HG03095 (cell line): ENCODE measurements around the gene RAB35.
A peak's percentile ranks its signal among the peaks of the same experiment; 100 is the strongest.

Experiments used
- ATAC-seq: cut with Tn5 transposase; IDR thresholded peaks from one replicate; pipeline ENCODE4 v1.9.1; 2021; ENCODE audit warnings: moderate library complexity; ENCODE audit not compliant: unreplicated experiment

The RAB35 gene

DNA sequence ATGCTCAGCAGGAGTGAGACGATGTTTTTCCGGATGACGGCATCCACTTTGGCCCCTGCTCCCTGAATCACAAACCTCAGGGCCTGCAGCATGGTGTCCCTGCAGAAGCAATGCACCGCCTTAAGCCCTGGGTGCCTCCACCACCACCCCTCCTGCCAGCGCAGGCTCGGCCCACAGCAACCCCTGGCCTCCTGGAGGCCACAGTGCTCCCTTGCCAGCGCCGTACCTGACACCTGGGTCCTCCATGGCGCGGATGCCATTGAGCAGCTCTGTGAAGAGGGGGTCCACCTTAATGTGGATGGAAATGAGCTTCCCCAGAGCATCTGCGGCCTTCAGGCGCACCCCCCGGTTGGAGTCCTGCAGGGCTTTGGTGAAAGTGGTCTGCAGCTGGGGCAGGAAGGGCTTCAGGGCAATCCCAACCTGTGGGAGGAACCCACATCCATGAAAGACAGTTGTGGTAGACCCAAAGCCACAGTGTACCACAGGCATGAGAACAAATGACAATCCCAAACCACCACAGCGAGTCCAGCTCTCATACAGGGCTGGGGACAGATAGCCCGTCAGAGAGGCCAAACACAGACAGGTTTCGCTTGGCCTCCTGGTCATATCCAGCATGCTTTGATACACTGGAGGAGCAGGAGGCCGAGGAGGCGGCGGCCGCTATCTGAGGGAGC is 17.9 kb upstream of the RAB35 start:
- ATAC-seq = no peak

DNA sequence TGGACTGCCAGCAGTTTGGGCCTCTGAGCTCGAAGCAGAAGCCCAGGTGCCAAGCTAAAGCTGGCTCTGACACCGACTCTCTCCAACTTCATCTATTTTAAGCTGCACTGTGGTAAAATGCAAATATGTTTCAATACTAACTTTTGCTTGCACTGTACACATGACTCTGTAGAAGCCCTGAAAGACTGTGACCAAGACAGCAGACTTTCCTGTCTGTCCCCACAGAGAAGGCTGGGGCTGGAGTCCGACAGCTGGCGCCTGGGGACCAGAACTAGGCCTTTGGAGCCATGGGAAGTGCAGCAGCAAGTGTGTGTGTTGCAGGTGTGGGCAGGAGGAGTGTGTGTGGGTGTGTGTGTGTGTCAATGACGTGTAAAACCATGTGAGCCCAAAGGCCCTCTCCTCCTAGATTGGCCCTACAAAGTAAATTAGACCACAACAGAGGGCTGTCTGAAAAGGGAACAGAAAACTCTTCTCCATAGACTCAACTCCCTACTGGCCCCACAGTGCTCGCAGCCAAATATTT is 16.4 kb upstream of the RAB35 start:
- ATAC-seq = peak; percentile 88

DNA sequence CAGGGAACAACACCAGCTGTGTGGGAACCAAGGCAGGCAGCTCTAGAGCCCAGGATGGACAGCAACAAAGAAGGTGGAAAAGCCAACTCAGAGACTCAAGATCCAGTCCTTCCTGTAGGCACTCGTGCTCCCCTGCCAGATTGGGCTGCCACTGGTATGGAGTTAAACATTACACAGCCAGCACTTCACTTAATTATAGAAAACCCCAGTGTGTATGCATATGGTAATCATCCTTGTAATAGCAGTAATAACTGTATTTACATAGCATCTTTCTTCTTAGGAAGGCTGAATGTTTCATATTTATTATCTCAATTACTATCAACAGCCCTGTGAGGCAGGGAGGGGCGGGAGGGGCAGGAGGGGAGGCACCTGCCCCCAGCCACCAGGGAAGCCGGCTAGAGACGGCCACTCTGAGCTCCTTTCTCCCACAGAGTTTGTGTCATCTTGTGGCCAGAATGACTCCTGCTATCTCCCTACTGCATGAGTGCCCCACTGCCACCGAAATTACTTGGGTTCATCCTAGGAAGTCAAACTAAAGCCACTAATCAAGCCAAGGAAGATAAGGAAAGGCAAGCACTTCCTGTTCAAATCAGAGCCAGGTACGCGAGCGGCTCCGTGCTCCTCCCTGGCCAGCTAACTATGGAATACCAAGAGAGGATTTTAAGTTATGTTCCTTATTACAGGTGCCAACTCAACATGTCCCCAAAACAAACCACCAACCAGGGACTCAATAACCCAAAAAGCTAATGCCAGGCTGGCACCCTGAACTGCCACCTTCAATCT is 15.7 kb upstream of the RAB35 start:
- no peak for ATAC-seq

DNA sequence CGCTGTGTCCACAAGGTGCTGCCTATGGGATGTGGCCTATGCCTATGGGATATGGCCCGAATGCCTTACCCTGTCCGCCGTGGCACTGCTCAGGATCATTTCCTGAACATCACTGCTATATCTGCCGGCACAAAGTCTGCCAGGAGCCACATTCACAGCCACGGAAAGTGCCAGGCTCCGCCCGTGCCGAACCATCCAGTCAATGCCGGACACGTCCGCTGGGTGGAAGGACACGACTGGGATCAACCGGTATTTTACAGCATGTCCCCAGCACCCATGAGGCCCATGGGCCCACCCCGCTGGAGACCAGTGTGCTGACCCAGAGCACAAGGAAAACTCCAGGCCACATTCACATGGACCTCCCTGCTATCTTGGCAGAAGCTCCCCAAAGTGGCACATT is 14.6 kb upstream of the RAB35 start:
- ATAC-seq = no peak

DNA sequence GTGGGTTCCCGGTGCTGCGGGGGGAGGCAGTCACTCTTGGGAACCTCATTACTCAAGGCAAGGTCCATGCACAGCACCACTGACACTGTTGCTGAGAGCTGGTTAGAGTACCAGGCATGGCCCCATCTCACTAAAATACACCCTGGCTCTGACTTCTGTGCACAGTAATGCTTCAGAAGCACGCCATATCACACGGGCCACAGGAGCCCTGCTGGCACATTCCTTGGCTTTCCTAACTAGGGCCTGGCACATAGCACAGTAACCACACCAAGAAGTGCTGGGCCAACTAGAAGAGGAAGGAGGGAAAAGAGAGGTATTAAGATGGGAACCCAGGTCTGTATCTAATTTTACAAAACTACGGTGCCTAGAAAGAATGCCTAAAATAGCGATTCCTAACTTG is 13.5 kb upstream of the RAB35 start:
- ATAC-seq = no peak

DNA sequence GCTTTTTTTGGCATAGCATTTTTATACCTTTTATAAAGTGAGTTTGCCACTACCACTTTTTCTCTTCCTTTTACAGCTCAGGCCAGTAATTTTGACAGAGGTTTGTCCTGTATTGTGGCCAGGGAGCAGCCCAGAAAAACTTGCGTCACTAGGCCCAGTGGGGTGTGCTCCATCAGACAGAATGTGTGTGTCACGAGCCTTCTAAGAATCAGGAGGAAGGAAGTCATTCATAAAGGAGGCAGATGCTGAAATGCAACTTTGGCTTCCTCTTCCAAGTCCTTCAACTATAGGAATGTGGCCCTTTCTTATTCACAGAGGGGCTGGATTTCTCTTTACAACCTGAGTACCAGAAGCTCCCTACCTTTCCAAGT is 10.1 kb upstream of the RAB35 start:
- ATAC-seq = no peak

DNA sequence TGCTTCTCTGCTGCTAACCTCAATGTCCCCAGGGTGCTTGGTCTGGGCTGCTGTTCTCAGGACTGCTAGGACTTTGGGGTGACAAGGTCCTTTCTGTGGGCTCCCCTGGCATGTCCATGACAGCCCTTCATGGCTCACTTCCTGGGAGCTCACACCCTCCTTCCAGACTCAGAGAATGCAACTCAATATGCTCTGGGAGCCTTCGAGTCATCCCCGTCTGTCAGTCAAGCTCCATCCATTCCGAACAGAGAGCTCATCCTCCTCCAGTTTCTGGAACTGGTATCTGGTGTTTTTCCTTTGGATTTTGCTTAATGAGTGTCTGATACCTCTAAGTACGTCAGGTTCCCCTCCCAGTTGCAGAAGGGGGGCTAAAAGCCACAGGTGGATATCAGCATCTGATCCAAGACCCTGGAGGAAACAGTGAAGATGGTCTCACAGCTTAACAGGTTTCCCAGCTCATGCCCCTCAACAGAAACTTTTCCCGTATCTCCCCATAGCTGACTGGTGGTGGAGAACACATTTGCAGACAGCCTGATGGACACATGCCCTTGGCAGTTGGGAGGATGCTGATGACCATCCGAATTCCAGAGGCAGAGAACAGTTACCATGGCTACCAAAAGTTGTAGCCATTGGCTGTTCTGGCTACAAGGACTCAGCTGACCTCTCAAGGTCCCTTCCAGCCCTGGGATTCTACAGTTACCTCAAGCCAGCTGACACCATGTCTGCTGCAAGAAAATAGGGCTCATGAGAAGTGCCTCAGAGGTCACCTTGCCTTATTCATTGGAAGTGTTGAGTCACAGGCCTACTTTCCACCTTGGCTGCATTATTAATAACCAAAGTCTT is 9.5 kb upstream of the RAB35 start:
- ATAC-seq = no peak

DNA sequence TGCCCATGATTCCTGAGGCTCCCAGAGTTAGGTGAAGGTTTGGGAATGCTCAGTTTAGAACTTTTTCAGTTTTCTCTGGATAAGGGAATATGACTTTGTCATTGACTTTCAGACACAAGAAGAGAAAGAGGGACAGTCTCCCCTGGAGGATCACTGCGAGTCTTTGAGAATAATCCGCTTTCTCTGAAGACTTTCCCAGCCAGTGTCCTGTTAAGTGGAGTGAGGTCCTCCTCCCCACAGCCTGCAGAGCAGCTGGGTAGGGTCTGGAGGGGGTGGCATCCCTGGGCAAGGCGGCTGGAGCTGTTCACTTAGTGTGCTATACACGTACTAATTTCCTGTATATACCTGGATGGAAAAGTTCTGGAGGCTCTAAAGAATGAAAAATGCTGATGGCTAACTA is 8.5 kb upstream of the RAB35 start:
- no peak for ATAC-seq

DNA sequence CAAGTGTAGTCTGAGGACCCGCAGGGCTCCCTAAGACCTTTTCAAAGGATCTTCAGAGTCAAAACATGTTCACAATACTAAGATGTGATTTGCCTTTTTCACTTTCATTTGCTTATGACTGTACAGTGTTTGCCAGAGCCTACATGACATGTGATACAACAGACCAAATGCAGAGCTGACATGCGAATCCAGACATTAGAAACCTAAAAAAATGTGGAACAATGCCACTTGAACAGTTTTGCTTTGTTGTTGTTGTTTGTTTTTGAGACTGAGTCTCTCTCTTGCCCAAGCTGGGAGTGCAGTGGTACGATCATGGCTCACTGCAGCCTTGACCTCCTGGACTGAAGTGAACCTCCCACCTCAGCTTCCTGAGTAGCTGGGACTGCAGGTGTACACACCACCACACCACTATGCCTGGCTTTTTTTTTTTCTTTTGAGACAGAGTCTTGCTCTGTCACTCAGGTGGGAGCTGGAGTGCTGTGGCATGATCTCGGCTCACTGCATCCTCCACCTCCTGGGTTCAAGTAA is 5.3 kb upstream of the RAB35 start:
- ATAC-seq = peak; percentile 43

DNA sequence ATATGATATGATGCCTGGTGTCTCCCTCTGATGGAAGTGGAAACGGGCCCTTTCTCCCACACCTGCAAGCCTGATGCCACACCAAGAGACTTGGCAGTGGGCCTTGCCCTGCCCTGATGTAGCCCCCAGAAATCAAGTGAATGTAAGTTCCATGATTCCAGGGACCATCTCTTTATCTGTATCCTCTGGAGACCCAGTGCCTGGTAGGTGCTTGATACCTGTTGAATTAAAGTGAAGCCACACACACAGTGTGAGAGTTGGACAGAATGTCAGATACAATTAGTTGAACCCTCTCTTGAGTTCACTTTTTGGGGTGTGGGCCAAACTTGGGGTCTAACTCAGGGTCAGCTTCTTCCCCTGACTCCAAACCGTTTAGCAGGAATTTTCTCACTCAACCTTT is 4.8 kb upstream of the RAB35 start:
- ATAC-seq = no peak

DNA sequence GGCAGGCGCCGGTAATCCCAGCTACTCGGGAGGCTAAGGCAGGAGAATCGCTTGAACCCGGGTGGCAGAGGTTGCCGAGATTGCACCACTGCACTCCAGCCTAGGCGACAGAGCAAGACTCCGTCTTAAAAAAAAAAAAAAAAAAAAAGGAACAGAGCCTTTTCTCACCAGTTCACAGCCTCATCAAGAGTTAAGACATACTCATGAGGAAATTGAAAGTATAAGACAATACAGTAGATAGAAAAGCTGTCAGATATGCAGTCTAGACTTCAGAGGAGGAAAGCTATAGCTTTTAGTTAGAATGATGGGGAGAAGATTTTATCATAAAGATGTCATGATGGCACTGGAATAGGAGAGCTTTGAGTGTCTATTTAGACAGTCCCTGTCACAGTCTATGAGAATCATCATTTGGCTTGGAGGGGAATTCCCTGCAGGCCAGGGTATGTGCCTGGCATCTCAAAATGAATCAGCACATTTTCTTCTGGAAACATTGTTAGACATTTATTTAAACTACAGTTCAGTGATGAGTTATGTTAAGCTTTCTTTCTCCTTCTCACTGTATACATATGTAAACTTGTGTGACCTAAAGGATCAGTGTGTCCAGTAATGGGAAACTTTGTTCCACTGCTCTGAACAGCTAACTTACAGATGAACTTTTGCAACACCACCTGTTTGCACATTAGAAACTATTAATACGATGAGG is 2.9 kb upstream of the RAB35 start:
- peak; percentile 21 for ATAC-seq

DNA sequence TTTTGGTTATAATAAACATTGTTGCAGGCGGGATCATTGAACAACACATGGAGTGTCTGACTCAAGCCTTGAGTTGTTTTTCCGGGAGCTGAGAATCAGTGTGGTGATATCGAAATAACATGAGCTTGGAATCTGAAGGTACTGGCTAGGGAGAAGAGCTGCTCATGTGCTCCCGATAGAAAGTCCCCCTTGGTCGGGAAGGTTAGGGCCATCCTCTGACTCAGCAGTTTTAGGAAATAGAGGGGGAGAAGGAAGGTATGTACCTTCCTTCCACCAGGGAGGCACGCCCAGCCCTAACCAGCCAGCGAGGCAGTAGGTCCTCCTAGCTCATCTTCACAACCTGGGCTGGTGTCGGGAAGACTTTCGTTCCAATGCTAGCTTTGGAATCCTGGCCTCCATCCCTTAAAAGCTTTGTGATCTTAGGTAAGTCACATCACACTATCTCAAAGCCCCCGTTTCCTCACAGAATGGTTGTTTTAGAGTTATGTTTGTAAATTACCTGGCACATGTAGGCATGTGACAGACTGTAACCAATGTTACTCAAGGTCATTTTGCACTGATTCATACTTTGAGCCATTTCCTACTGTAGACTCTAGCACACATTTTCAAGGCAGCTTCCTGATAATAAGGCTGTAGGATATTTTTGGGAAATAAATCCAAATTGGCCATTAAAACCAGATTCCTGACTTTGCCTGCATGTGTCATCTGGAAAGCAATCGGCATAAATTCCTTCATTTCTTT is 1.9 kb upstream of the RAB35 start:
- no peak for ATAC-seq

DNA sequence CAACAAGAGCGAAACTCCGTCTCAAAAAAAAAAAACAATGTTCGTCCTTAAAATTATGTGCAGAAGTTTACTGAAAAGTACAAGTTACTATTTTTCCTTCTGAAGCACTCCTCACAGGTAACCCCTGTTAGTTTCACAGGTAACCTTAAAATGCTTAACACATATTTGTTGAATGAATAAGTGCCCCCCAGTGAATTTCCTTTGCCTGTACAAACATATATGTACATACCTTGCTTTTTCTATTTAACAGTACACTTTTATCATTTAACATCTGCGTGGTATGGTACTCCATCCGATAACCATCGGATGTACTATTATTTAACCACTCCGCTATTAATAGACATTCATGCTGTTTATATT is 1.4 kb upstream of the RAB35 start:
- no peak for ATAC-seq

DNA sequence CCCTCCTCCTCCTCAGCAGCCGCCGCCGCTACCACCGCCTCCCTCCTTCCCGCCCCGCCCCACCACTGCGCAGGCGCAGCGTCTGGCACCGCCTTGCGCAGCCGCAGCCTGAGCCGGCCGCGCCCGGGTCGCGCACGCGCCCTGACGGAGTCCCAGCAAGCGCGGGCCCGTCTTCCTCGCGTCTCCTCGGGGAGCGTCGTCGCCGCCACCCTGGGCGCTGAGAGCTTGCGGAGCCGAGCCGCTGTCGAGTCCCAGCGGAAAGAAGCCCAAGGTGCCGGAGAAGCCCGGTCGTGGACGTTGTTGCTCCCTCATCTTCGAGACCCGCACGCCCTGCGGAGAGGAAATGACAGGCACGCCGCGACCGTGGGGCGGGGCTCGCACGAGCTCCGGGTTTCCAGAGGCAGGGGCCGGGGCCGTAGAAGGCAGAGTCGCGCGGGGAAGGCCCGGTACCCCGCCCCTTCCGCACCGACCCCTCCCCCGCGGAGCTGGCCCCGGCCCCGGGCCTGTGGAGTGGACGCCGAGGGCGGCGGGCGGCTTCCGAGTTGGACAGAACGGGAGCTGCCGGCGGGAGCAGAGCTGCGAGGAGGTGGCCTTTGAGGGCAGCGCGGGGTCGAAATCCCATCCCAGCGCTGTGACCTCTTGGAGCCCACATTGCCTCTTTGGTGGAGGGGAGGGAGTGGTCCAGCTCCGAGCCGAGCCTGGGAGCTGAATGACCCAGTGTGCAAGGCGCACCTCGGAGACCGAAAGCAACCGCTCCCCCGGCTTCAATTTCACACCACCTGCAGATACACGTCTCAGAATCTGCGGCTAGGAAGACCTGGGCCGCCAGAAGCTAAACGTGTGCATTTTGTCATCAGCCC is 469 bp upstream of the RAB35 start:
- ATAC-seq = peak; percentile 42

DNA sequence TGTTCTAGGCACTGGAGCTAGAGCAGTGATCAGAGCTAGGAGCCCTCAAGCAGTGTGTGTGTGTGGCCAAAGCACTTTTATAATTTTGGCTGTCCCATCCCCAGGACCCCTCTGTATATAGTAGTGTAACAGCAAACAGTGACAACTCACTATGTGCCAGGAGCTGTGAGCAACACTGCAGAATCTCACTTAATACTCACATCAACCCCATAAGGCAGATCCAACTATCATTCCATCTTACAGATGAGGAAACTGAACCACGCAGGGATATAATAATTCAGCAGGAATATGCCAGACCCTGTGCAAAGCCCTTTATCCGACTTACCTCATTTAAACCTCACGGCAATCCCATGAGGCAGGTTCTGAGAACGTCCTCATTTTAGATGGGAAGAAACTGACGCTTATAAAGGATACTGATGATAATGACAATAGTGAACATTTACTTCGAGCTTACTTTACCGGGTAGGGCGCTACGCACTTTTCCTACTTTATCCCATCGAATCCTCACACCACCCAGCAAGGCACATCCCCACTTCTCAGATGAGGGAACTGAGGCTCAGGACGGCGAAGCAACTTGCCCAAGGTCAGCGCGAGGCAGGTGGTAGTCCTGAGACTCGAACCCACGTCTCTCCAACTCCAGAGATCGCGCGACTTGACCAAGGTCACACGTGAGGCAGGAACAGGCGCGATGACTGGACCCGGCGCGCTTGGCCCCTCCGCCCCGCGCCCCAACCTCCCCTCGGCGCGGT is 687 bp downstream of the RAB35 start:
- ATAC-seq = peak; percentile 1

DNA sequence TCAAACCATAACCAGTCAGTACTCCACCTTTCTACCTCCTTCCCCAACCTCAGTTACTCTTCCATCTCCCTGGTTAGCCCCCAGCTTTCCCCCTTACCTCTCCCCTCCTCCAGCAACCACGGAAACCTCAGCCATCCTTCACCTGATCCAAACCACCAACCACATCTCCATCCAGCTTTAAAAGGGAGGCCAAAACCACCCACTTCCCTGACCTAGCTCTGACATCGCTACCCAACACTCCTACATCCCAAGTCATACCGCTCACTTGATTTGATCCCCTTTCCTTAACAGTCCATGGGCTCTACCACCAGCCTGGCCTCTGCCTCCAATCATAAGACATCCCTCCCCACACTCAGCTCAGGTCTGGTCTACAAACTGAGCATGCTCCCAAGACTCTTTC is 1.5 kb downstream of the RAB35 start:
- no peak for ATAC-seq

DNA sequence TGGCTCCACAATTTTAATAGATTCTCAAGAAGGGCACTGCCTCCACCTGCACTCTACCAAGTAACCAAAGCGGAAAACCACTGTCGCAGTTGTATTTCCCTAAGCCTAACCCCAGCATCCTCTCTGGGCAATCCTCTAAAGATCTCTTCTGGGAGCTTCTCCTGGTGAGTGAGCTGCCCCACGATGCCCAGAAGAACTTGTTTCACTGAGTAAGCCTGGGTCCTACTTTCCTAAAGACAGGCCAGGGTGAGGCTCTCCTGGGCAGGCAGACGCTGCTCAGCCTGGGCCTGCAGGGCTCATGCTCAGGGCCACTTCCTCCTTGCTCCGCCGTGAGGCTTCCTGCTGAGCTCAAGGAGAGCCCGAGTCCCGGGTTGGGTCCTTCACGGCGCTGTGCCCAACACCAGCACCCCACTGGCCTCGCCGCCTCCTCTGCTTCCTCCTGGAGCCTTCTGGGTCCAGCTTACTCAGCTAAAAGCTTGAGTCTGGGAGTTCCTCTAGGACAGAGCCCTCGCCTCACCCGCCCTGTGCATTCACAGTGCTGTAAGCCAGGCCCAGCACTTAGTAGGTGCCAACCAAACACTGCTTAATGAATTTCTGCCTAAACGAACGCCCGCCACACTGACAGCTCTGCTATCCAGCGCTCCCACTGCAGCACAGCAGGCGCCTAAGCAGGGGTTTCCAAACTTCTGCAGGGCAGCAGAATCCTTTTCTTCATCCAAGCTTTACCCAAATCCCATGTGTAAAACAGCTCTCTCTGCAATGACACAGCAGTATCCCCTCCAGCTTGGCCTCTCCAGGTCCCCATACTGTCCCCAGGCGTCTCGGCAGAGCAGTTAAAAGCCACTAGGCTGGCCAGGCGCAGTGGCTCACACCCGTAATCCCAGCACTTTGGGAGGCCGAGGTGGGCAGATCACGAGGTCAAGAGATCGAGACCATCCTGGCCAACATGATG is 5.7 kb downstream of the RAB35 start:
- ATAC-seq = peak; percentile 59
